Parathyroid adenoma (tissue), 2 donors: ENCODE data around the gene ACOT9.
A peak's percentile ranks its signal among the peaks of the same experiment; 100 is the strongest.

Experiments
- H2AFZ ChIP-seq: fragments of 300-600 bp; sonication (generic); one replicate; pipeline ENCODE4 v1.7.0; 2017; ENCODE audit warnings: antibody characterized with exemption, mild to moderate bottlenecking
- H3K27ac ChIP-seq: fragments of 300-600 bp; sonication (generic); one replicate; pipeline ENCODE4 v1.7.0; 2017
- H3K27me3 ChIP-seq: fragments of 300-600 bp; sonication (generic); one replicate; pipeline ENCODE4 v1.7.0; 2017; ENCODE audit warnings: low read length; ENCODE audit not compliant: control insufficient read depth, insufficient read depth
- H3K36me3 ChIP-seq: fragments of 300-600 bp; sonication (generic); one replicate; pipeline ENCODE4 v1.7.0; 2017; ENCODE audit warnings: low read length; ENCODE audit not compliant: control insufficient read depth, insufficient read depth
- H3K4me1 ChIP-seq: fragments of 300-600 bp; sonication (generic); one replicate; pipeline ENCODE4 v1.7.0; 2017; ENCODE audit warnings: control low read depth
- H3K4me2 ChIP-seq: fragments of 300-600 bp; sonication (generic); one replicate; pipeline ENCODE4 v1.7.0; 2017; ENCODE audit warnings: low read length
- H3K4me3 ChIP-seq: fragments of 300-600 bp; sonication (generic); one replicate; pipeline ENCODE4 v1.7.0; 2017; ENCODE audit warnings: low read depth, low read length
- H3K79me2 ChIP-seq: fragments of 300-600 bp; sonication (generic); one replicate; pipeline ENCODE4 v1.7.0; 2017; ENCODE audit warnings: control low read depth
- H3K9ac ChIP-seq: fragments of 300-600 bp; sonication (generic); one replicate; pipeline ENCODE4 v1.7.0; 2017; ENCODE audit warnings: mild to moderate bottlenecking
- H3K9me3 ChIP-seq: fragments of 300-600 bp; sonication (generic); one replicate; pipeline ENCODE4 v1.7.0; 2017; ENCODE audit warnings: low read length; ENCODE audit not compliant: control insufficient read depth
- TF ChIP-seq, protein P1 (sequence below): fragments of 300-600 bp; sonication (generic); IDR thresholded peaks from one replicate; pipeline ENCODE4 v1.7.0; 2017; ENCODE audit warnings: antibody characterized with exemption, mild to moderate bottlenecking
- donor health status: primary hyperparathyroidism.

The ACOT9 gene

GRCh38 chrX:23788521-23788920 is 45.4 kb upstream of the ACOT9 start:
- no peak overlapping the region for H3K4me3 ChIP-seq
- H3K4me1 ChIP-seq, result no peaks in the 10 kb centered on the region
- no peaks in the 10 kb centered on the region for H3K36me3 ChIP-seq
- no peak overlapping the region for H3K4me2 ChIP-seq
- no peak overlapping the region for H3K27ac ChIP-seq
- no peaks in the 10 kb centered on the region for H3K9me3 ChIP-seq
- no peaks in the 10 kb centered on the region for H3K27me3 ChIP-seq
- H3K9ac ChIP-seq, result no peak overlapping the region
- TF ChIP-seq, protein P1, sequence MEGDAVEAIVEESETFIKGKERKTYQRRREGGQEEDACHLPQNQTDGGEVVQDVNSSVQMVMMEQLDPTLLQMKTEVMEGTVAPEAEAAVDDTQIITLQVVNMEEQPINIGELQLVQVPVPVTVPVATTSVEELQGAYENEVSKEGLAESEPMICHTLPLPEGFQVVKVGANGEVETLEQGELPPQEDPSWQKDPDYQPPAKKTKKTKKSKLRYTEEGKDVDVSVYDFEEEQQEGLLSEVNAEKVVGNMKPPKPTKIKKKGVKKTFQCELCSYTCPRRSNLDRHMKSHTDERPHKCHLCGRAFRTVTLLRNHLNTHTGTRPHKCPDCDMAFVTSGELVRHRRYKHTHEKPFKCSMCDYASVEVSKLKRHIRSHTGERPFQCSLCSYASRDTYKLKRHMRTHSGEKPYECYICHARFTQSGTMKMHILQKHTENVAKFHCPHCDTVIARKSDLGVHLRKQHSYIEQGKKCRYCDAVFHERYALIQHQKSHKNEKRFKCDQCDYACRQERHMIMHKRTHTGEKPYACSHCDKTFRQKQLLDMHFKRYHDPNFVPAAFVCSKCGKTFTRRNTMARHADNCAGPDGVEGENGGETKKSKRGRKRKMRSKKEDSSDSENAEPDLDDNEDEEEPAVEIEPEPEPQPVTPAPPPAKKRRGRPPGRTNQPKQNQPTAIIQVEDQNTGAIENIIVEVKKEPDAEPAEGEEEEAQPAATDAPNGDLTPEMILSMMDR, result no peak
- H3K79me2 ChIP-seq, result no peaks in the 10 kb centered on the region
- H2AFZ ChIP-seq, result peak overlapping the region; percentile 38

- no peaks in the 10 kb centered on the region for H3K79me2 ChIP-seq
- H3K36me3 ChIP-seq, result no peaks in the 10 kb centered on the region
- no peaks in the 10 kb centered on the region for H3K4me1 ChIP-seq
- no peaks in the 10 kb centered on the region for H3K27me3 ChIP-seq
- no peak overlapping the region for H3K4me2 ChIP-seq
- no peak overlapping the region for H3K27ac ChIP-seq
- no peak overlapping the region for H3K9ac ChIP-seq
- TF ChIP-seq, protein P1, result no peak
- H3K4me3 ChIP-seq, result no peak overlapping the region
- H3K9me3 ChIP-seq, result no peaks in the 10 kb centered on the region
- no peak overlapping the region for H2AFZ ChIP-seq
These were observed 44.7 kb upstream of the ACOT9 start for GRCh38 chrX:23787745-23788118.

GRCh38 chrX:23786268-23786815 is 43.3 kb upstream of the ACOT9 start:
- Histone ChIP-seq H2AFZ (no peak overlapping the region), H3K79me2 (no peaks in the 10 kb centered on the region), H3K27me3 (no peaks in the 10 kb centered on the region), H3K4me1 (no peaks in the 10 kb centered on the region), H3K9me3 (no peaks in the 10 kb centered on the region), H3K36me3 (no peaks in the 10 kb centered on the region), H3K9ac (no peak overlapping the region), H3K4me3 (no peak overlapping the region), H3K27ac (no peak overlapping the region), H3K4me2 (peak overlapping the region; percentile 67)
- TF ChIP-seq, protein P1, result no peak

DNA sequence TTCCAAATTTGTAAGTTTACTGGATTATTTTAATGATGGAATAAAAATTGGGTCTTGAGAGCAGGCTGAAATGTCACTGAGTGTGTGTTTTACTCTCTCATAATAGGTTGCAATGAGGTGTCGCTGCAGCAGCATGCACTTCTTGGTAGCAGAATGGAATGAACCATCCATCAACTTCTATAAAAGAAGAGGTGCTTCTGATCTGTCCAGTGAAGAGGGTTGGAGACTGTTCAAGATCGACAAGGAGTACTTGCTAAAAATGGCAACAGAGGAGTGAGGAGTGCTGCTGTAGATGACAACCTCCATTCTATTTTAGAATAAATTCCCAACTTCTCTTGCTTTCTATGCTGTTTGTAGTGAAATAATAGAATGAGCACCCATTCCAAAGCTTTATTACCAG is 42.5 kb upstream of the ACOT9 start:
- peak overlapping the region; percentile 67 for H3K4me2 ChIP-seq
- no peaks in the 10 kb centered on the region for H3K9me3 ChIP-seq
- H3K79me2 ChIP-seq, result no peaks in the 10 kb centered on the region
- no peak overlapping the region for H2AFZ ChIP-seq
- no peak overlapping the region for H3K9ac ChIP-seq
- peak overlapping the region; percentile 57 for H3K4me3 ChIP-seq
- H3K27me3 ChIP-seq, result no peaks in the 10 kb centered on the region
- no peaks in the 10 kb centered on the region for H3K4me1 ChIP-seq
- no peak overlapping the region for H3K27ac ChIP-seq
- TF ChIP-seq, protein P1, result no peak
- no peaks in the 10 kb centered on the region for H3K36me3 ChIP-seq
